ENCODE measurements around the gene RFX5.

Gene RFX5

GRCh38 chr1:151314137-151314875, 32.7 kb downstream of the RFX5 start:
- H3K27ac ChIP-seq, result no peak overlapping the region
- no peak for TF ChIP-seq ZFX (IDR thresholded peaks at IDR 0.05)
- no peak for TF ChIP-seq CTCF (conservative IDR thresholded peaks at IDR 0.05)

DNA sequence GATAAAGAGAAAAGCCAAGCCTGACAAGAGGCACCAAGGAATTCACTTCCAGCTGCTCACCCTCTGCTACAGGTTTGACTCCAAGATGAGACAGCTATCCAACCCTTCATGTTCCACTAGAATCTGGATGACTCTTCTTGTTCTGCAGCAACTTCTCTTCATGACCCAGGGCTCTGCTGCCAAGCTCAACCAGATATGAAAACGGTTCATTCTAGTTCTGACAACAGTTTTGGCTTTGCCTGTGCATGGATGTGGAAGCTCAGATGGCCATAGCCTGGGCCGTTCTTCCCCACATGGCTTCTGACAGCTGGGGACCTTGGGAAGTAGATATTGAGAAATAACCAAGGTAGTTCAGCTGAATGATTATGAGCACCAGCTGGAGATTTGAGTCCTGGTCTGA, 33.6 kb downstream of the RFX5 start:
- TF ChIP-seq CTCF (conservative IDR thresholded peaks at IDR 0.05) (no peak), ZFX (IDR thresholded peaks at IDR 0.05) (no peak)

DNA sequence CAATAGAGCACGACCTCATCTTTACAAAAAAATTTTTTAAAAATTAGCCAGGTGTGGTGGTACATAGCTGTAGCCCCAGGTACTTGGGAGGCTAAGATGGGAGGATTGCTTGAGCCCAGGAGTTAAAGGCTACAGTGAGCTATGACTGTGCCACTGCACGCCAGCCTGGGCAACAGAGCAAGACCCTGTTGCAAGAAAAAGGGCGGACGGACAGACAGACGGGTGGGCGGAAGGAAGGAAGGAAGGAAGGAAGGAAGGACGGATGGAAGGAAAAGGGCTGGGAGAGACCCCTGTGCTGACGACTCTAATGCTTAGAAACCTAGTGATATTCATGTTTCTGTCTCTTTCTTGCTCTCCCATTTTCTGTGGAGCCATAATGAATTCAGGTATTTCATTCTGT, 34.2 kb downstream of the RFX5 start:
- no peak overlapping the region for H3K27ac ChIP-seq
- TF ChIP-seq ZFX (IDR thresholded peaks at IDR 0.05) (no peak), CTCF (conservative IDR thresholded peaks at IDR 0.05) (no peak)

More for the DNA sequence above, 33.6 kb downstream of the RFX5 start:
- H3K27ac ChIP-seq, result no peak overlapping the region

GRCh38 chr1:151312411-151312810, 34.6 kb downstream of the RFX5 start:
- no peak overlapping the region for H3K27ac ChIP-seq
- no peak for TF ChIP-seq ZFX (IDR thresholded peaks at IDR 0.05)
- TF ChIP-seq CTCF (conservative IDR thresholded peaks at IDR 0.05), result no peak

- TF ChIP-seq ZFX (IDR thresholded peaks at IDR 0.05) (no peak), CTCF (conservative IDR thresholded peaks at IDR 0.05) (no peak)
- no peak overlapping the region for H3K27ac ChIP-seq
Observed at GRCh38 chr1:151311589-151312331, 35.3 kb downstream of the RFX5 start.

- no peak overlapping the region for H3K27ac ChIP-seq
- TF ChIP-seq CTCF (conservative IDR thresholded peaks at IDR 0.05) (no peak), ZFX (IDR thresholded peaks at IDR 0.05) (no peak)
Observed at GRCh38 chr1:151311011-151311410, 36.0 kb downstream of the RFX5 start.

- H3K27ac ChIP-seq, result no peak overlapping the region
- TF ChIP-seq ZFX (IDR thresholded peaks at IDR 0.05), result no peak
Observed at GRCh38 chr1:151309811-151310323, 37.2 kb downstream of the RFX5 start.

Data from C4-2B (cell line).